HL-60 (cell line): Measurements from ENCODE around the gene RAD51.

Experiments
- DNase-seq, 2 experiments: peaks; one replicate each; pipeline ENCODE4 v3.0.0-alpha.2; 2010 to 2020; ENCODE audit warnings: low read depth in 1 of 2, low spot score in 1 of 2
- H3K27ac ChIP-seq: fragments of 250-450 bp; sonication (Bioruptor Pico); replicated peaks from 2 replicates; pipeline ENCODE4 v1.5.1; 2020; ENCODE audit warnings: mild to moderate bottlenecking, moderate library complexity
- H3K27me3 ChIP-seq: fragments of 250-450 bp; sonication (Bioruptor Pico); 2 replicates; pipeline ENCODE4 v1.5.1; 2021; ENCODE audit warnings: mild to moderate bottlenecking, moderate library complexity; ENCODE audit not compliant: insufficient read depth, poor library complexity, severe bottlenecking
- H3K4me3 ChIP-seq: replicated peaks from 2 replicates; pipeline ENCODE4 v1.5.1; 2011; ENCODE audit warnings: mild to moderate bottlenecking, control low read depth, low read length; ENCODE audit not compliant: insufficient read depth
- GABPA ChIP-seq: IDR thresholded peaks from 2 replicates; pipeline ENCODE4 v1.6.1; 2012; ENCODE audit warnings: low read depth
- POLR2AphosphoS5 ChIP-seq: IDR thresholded peaks from 2 replicates; pipeline ENCODE4 v1.6.1; 2012; ENCODE audit warnings: low read depth
- SPI1 ChIP-seq: IDR thresholded peaks from 2 replicates; pipeline ENCODE4 v1.6.1; 2012; ENCODE audit warnings: low read depth, mild to moderate bottlenecking, borderline replicate concordance
- TF ChIP-seq, protein P1 (sequence below): IDR thresholded peaks from 2 replicates; pipeline ENCODE4 v1.6.1; 2012; ENCODE audit warnings: low read depth; ENCODE audit not compliant: insufficient replicate concordance
- TF ChIP-seq, protein P2 (sequence below): IDR thresholded peaks from one replicate; pipeline ENCODE4 v1.5.1; 2011; ENCODE audit warnings: low read length, control low read depth, inconsistent platforms; ENCODE audit not compliant: insufficient read depth

RAD51 gene

DNA sequence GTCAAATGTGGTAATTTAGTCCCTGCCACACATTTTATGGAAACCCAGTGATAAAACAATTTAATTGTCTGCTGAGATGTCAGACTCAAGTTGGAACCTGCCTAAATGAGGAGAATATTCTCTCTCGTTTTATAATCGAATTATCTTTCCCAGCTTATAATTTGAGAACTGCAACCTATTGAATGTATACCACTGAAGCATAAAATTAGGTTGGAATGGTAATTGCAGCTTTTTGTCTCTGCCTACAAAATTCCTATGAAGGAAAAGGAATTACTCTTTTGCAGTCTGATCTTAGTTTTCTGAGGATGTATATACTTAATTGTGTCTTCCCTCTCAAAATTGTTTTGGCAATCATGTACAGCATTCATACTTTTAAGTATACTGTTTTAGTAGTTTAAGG lies 28.9 kb downstream of the RAD51 start:
- no peak for TF ChIP-seq SPI1
- no peak for TF ChIP-seq POLR2AphosphoS5
- TF ChIP-seq, protein P1, sequence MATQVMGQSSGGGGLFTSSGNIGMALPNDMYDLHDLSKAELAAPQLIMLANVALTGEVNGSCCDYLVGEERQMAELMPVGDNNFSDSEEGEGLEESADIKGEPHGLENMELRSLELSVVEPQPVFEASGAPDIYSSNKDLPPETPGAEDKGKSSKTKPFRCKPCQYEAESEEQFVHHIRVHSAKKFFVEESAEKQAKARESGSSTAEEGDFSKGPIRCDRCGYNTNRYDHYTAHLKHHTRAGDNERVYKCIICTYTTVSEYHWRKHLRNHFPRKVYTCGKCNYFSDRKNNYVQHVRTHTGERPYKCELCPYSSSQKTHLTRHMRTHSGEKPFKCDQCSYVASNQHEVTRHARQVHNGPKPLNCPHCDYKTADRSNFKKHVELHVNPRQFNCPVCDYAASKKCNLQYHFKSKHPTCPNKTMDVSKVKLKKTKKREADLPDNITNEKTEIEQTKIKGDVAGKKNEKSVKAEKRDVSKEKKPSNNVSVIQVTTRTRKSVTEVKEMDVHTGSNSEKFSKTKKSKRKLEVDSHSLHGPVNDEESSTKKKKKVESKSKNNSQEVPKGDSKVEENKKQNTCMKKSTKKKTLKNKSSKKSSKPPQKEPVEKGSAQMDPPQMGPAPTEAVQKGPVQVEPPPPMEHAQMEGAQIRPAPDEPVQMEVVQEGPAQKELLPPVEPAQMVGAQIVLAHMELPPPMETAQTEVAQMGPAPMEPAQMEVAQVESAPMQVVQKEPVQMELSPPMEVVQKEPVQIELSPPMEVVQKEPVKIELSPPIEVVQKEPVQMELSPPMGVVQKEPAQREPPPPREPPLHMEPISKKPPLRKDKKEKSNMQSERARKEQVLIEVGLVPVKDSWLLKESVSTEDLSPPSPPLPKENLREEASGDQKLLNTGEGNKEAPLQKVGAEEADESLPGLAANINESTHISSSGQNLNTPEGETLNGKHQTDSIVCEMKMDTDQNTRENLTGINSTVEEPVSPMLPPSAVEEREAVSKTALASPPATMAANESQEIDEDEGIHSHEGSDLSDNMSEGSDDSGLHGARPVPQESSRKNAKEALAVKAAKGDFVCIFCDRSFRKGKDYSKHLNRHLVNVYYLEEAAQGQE = no peak
- TF ChIP-seq GABPA = no peak
- TF ChIP-seq, protein P2, sequence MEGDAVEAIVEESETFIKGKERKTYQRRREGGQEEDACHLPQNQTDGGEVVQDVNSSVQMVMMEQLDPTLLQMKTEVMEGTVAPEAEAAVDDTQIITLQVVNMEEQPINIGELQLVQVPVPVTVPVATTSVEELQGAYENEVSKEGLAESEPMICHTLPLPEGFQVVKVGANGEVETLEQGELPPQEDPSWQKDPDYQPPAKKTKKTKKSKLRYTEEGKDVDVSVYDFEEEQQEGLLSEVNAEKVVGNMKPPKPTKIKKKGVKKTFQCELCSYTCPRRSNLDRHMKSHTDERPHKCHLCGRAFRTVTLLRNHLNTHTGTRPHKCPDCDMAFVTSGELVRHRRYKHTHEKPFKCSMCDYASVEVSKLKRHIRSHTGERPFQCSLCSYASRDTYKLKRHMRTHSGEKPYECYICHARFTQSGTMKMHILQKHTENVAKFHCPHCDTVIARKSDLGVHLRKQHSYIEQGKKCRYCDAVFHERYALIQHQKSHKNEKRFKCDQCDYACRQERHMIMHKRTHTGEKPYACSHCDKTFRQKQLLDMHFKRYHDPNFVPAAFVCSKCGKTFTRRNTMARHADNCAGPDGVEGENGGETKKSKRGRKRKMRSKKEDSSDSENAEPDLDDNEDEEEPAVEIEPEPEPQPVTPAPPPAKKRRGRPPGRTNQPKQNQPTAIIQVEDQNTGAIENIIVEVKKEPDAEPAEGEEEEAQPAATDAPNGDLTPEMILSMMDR = no peak

GRCh38 chr15:40731034-40731433 lies 36.1 kb downstream of the RAD51 start:
- Histone ChIP-seq H3K27me3 (no peaks in the 10 kb centered on the region), H3K27ac (no peak overlapping the region), H3K4me3 (no peak overlapping the region)
- DNase-seq = no peak
- no peak for TF ChIP-seq SPI1
- TF ChIP-seq, protein P1 = no peak
- TF ChIP-seq, protein P2 = no peak
- TF ChIP-seq GABPA = no peak
- TF ChIP-seq POLR2AphosphoS5 = no peak

More for the DNA sequence above, 28.9 kb downstream of the RAD51 start:
- Histone ChIP-seq H3K27me3 (no peaks in the 10 kb centered on the region), H3K4me3 (no peak overlapping the region), H3K27ac (no peak overlapping the region)
- no peak for DNase-seq

GRCh38 chr15:40736575-40736974 lies 41.6 kb downstream of the RAD51 start:
- TF ChIP-seq, protein P2 = no peak
- TF ChIP-seq, protein P1 = no peak
- TF ChIP-seq POLR2AphosphoS5 = no peak
- no peak for TF ChIP-seq GABPA
- no peak for TF ChIP-seq SPI1
- Histone ChIP-seq H3K27me3 (no peaks in the 10 kb centered on the region), H3K4me3 (no peak overlapping the region), H3K27ac (no peak overlapping the region)
- no peak for DNase-seq
